HG03460 (cell line): ENCODE data around the gene BLVRB.
A peak's percentile ranks its signal among the peaks of the same experiment; 100 is the strongest.

Experiments
- ATAC-seq: cut with Tn5 transposase; IDR thresholded peaks from one replicate; pipeline ENCODE4 v1.9.1; 2021; ENCODE audit not compliant: unreplicated experiment

BLVRB gene

GRCh38 chr19:40424637-40425449, 40.7 kb downstream of the BLVRB start:
- no peak for ATAC-seq

- no peak for ATAC-seq
These were observed 41.6 kb downstream of the BLVRB start for GRCh38 chr19:40423938-40424337.

- no peak for ATAC-seq
These were observed 42.6 kb downstream of the BLVRB start for GRCh38 chr19:40422748-40423566.

DNA sequence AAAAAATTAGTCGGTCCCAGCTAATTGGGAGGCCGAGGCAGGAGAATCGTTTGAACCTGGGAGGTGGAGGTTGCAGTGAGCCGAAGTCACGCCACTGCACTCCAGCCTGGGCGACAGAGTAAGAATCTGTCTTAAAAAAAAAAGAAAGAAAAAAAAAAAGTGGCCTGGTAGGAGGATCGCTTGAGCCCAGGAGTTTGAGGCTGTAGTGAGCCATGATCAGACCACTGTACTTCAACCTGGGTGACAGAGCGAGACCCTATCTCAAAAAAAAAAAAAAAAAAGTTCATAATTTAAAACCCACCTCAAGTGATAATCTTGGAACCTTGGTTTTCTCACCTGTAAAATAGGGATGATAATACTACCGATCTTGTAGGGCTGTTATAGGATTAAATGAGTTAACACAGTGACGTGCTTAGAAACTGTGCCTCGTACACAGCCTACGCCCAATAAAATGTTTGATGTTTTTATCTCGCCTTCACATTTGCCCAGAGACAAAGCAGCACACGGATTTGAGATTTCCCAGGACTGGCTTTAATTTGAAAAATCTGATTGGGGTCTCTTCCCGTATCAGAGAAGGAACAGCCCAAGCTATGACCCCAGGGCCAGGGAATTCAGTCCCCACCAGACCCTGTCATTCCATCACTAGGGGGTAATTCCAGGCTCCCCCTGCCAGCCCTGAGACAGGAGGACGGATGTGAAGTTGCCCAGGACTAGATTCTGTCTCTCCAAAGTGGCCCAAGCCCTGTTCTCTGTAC, 43.4 kb downstream of the BLVRB start:
- ATAC-seq, result no peak

GRCh38 chr19:40420766-40421765, 44.5 kb downstream of the BLVRB start:
- peak; percentile 32 for ATAC-seq

GRCh38 chr19:40420451-40420765, 45.1 kb downstream of the BLVRB start:
- ATAC-seq, result no peak

DNA sequence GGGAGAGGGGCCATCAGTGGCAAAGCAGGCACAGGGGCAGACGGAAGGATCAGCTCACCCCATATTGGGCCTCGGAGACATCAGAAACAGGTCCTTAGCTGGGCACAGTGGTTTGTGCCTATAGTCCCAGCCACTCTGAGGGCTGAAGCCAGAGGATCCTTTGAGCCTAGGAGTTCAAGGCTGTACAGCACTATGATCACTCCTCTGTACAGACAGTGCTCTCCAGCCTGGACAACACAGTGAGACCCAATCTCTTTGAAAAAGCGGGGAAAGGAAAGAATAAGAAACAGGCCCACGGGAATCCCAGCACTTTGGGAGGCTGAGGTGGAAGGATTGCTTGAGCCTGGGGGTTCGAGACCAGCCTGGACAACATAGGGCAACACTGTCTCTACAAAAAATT, 45.8 kb downstream of the BLVRB start:
- no peak for ATAC-seq

DNA sequence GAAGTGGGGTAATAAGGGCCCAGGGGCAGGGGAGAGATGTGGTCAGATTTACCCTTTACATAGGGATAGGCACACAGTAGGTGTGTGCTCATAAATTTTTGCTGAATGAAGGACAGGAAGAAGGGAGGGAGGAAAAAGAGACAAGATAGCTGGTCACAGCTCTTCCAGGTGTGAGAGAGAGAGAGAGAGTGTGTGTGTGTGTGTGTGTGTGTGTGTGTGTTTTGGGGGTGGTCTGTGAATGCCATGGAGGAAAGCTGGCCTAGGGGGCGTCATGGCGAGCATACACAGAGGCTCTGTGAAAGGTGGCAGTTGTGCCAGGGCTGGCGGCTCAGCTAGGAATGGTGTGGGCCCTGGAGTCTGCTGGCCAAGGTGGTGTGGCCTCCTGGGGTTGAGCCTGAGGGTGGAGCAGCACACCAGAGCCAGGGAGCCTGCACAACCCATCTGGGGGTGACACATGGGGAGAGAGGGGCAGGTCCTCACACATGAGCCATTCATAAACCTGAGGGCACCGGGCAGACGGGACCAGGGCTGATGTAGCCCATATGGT, 46.4 kb downstream of the BLVRB start:
- ATAC-seq, result no peak

DNA sequence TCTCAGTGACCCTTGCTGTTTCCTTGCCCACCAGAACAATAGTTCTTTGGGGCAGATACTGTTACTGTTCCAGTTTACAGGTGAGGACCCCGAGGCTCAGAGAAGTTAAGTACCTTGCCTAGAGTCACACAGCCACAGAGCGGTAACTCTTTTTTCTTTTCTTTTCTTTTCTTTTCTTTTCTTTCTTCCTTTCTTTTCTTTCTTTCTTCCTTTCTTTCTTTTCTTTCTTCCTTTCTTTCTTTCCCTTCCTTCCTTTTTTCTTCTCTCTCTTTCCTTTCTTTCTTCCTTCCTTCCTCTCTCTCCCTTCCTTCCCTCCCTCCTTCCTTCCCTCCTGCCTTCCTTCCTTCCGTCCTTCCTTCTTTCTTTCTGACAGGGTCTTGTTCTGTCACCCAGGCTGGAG, 47.5 kb downstream of the BLVRB start:
- no peak for ATAC-seq

- no peak for ATAC-seq
These were observed 47.9 kb downstream of the BLVRB start for GRCh38 chr19:40417643-40417981.

- ATAC-seq, result no peak
These were observed 48.5 kb downstream of the BLVRB start for GRCh38 chr19:40416918-40417642.

GRCh38 chr19:40415768-40416167, 49.8 kb downstream of the BLVRB start:
- ATAC-seq, result no peak

DNA sequence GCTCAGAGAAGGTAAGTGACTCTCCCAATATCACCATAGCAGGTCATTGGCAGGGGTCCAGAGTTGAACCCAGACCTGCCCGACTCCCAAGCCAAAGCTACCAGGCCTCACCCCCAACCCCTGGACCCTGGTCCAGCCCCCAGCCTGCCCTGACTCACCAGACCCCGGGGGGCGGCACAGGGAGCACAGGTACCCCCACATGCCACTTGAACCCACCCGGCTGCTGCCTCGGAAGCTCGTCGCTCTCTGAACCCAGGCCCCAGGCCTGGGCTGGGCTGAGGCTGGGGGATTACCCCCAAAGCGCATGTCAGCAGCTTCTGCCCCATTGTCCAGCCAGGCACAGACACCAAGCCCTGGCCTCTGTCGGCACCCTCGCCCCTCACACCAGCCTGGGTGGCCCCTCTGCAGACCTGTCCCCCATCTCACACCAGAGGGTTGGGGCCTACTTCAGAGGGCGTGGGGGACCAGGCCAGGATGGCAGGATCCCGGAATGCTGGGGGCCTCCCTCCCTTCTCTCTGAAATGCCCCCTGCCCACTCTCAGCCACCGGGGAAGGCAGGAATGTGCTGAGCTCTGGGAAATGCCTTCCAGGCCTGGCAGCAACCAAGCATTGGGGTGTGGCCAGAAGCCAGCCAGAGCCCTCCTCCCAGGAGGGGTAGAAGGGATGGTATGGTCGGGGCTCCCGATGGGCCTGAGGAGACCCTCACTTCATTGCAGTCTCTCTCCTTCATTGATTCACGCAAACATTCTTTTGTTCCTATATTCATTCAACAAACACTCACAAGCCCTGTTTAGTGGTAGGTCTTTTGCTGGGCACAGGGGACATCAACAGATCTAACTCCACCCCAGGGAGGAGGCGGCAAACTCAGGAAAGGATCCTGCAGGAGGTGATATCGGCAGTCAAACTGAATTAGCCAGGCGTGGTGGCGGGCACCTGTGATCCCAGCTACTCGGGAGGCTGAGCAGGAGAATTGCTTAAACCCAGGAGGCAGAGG, 50.7 kb downstream of the BLVRB start:
- ATAC-seq, result no peak

GRCh38 chr19:40413291-40413845, 52.2 kb downstream of the BLVRB start, which contains the start of gene PRX:
Gene PRX, minus strand, starts transcription at chr19:40413378. Its CDS starts 5,446 bp downstream, at chr19:40407932.
- ATAC-seq, result no peak

DNA sequence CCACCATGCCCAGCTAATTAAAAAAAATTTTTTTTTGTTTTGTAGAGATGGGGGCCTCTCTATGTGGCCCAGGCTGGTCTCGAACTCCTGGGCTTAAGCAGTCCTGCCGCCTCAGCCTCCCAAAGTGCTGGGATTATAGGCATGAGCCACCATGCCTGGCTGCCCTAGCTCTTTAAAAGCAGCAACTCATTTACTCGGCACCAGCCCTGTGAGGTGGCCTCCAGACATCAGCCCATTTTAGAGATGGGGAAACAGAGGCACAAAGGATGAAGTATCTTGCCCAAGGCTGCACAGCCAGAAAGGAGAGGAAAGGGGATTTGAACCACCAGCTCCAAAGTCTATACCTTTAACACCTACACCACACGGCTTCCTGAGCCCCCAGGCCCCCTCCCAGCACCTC, 52.7 kb downstream of the BLVRB start:
- ATAC-seq, result no peak

GRCh38 chr19:40411958-40412499, 53.5 kb downstream of the BLVRB start:
- no peak for ATAC-seq

GRCh38 chr19:40411125-40411842, 54.3 kb downstream of the BLVRB start:
- ATAC-seq, result no peak
